Measurements from ENCODE around the gene VIPR1. TPM values are rescaled to one million over a fixed set of nuclear protein-coding genes. Genes with fewer than 3 reads are reported as not detected.
"Not testable (repeated sequence)": the region's sequence is repeated elsewhere in the genome, so short reads cannot be mapped to it uniquely, and the experiment has no call there.

The VIPR1 gene
- total and polyA plus RNA-seq, 11 donors: 0.96 to 5.4 (median 2.4) TPM

- Histone ChIP-seq H3K4me3 (no peak overlapping the region), H3K4me1 (peaks cover 0 to 5% (median 0%) of the 10 kb centered on the region in 12 donors), H3K9me3 (peaks cover 0 to 28% (median 12%) of the 10 kb centered on the region in 12 donors), H3K27me3 (no peaks in the 10 kb centered on the region), H3K36me3 (peaks cover 0 to 37% (median 9%) of the 10 kb centered on the region in 9 donors), H3K27ac (no peak overlapping the region)
- DNase-seq (no peak), ATAC-seq (no peak)
- TF ChIP-seq, protein P1, sequence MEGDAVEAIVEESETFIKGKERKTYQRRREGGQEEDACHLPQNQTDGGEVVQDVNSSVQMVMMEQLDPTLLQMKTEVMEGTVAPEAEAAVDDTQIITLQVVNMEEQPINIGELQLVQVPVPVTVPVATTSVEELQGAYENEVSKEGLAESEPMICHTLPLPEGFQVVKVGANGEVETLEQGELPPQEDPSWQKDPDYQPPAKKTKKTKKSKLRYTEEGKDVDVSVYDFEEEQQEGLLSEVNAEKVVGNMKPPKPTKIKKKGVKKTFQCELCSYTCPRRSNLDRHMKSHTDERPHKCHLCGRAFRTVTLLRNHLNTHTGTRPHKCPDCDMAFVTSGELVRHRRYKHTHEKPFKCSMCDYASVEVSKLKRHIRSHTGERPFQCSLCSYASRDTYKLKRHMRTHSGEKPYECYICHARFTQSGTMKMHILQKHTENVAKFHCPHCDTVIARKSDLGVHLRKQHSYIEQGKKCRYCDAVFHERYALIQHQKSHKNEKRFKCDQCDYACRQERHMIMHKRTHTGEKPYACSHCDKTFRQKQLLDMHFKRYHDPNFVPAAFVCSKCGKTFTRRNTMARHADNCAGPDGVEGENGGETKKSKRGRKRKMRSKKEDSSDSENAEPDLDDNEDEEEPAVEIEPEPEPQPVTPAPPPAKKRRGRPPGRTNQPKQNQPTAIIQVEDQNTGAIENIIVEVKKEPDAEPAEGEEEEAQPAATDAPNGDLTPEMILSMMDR (IDR thresholded peaks at IDR 0.05): no peak
- TF ChIP-seq POLR2A (IDR thresholded peaks at IDR 0.05): no peak
- intact Hi-C loops (cut with DNase I): loop anchor here in 3 of 10 donors (10.0 kb wide), 3 partner anchors 170 to 310 kb away; no protein-coding TSS in a partner anchor
Observed at GRCh38 chr3:42575137-42575741, 72.8 kb downstream of the VIPR1 start.

GRCh38 chr3:42578054-42578453 is 75.6 kb downstream of the VIPR1 start:
- peaks cover 0 to 28% (median 12%) of the 10 kb centered on the region in 12 donors for H3K9me3 ChIP-seq
- intact Hi-C loops (cut with DNase I): loop anchor here in 3 of 10 donors (10.0 kb wide), 3 partner anchors 167 to 307 kb away; no protein-coding TSS in a partner anchor
- peaks cover 0 to 36% (median 9%) of the 10 kb centered on the region in 9 donors for H3K36me3 ChIP-seq
- no peaks in the 10 kb centered on the region for H3K27me3 ChIP-seq
- no peak for DNase-seq
- peaks cover 0 to 25% (median 14%) of the 10 kb centered on the region in 12 donors for H3K4me1 ChIP-seq
- H3K27ac ChIP-seq: no peak overlapping the region
- H3K4me3 ChIP-seq: no peak overlapping the region
- TF ChIP-seq, protein P1 (IDR thresholded peaks at IDR 0.05): no peak
- no peak for TF ChIP-seq POLR2A (IDR thresholded peaks at IDR 0.05)
- ATAC-seq: no peak
- WGBS, 4 donors: 96 to 98% (median 96%) methylated on average over 4 of the region's 4 CpGs

DNA sequence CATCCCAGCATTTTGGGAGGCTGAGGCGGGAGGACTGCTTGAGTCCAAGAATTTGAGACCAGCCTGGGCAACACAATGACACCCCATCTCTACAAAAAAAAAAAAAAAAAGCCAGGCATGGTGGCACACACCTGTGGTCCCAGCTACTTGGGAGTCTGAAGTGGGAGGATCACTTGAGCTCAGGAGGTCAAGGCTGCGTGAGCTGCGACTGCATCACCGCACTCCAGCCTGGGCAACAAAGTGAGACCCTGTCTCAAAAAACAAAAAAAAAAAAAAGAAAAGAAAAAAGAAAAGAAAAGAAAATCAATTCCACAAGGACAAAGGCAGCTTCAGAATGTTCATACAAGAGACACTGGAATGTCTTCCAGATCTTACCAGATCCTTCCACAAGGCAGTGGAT is 76.9 kb downstream of the VIPR1 start:
- Histone ChIP-seq H3K4me1 (peaks cover 0 to 25% (median 14%) of the 10 kb centered on the region in 12 donors), H3K9me3 (peaks cover 0 to 16% (median 10%) of the 10 kb centered on the region in 12 donors), H3K36me3 (peaks cover 0 to 23% (median 5%) of the 10 kb centered on the region in 9 donors)
- not testable (repeated sequence) for H3K4me3 ChIP-seq, ATAC-seq, H3K27ac ChIP-seq, DNase-seq, H3K27me3 ChIP-seq
- WGBS, 4 donors: 97 to 99% (median 98%) methylated on average over 4 of the region's 4 CpGs
- intact Hi-C loops (cut with DNase I): loop anchor here in 3 of 10 donors (10.0 kb wide), 3 partner anchors 165 to 305 kb away; no protein-coding TSS in a partner anchor

GRCh38 chr3:42581400-42581708 is 78.9 kb downstream of the VIPR1 start:
- Histone ChIP-seq H3K4me3 (peak overlapping the region; percentile 79 to 96 (median 88)), H3K27me3 (no peaks in the 10 kb centered on the region), H3K4me1 (peaks cover 0 to 25% (median 14%) of the 10 kb centered on the region in 12 donors), H3K9me3 (no peaks in the 10 kb centered on the region), H3K27ac (peak overlapping the region; percentile 80 to 95 (median 89)), H3K36me3 (peaks cover 0 to 13% (median 0%) of the 10 kb centered on the region in 9 donors)
- TF ChIP-seq, protein P1 (IDR thresholded peaks at IDR 0.05): no peak
- TF ChIP-seq POLR2A (IDR thresholded peaks at IDR 0.05): no peak
- intact Hi-C loops (cut with DNase I): loop anchor here in 7 of 10 donors (5.0 to 10.0 kb wide), 4 partner anchors 71 to 171 kb away; partner anchors contain the start of gene ZBTB47 (in 2 of the 7)
- WGBS, 4 donors: 0 to 2% (median 1%) methylated on average over 10 to 11 of the region's 11 CpGs
- ATAC-seq (no peak), DNase-seq (no peak)

Measured in heart left ventricle (tissue), 16 donors.